HEK293T (cell line): ENCODE results near the gene P2RY12.

Experiments
- BHLHE40 ChIP-seq: fragments of 450-650 bp; IDR thresholded peaks from 2 replicates; pipeline ENCODE4 v1.6.1; 2016; ENCODE audit warnings: mild to moderate bottlenecking, moderate library complexity, borderline replicate concordance
- ELF4 ChIP-seq: fragments of 450-650 bp; IDR thresholded peaks from 2 replicates; pipeline ENCODE4 v1.6.1; 2017; ENCODE audit warnings: antibody characterized with exemption
- FOXA1 ChIP-seq: fragments of 450-650 bp; IDR thresholded peaks from 2 replicates; pipeline ENCODE4 v1.6.1; 2016; ENCODE audit warnings: mild to moderate bottlenecking
- FOXK2 ChIP-seq: fragments of 450-650 bp; IDR thresholded peaks from 2 replicates; pipeline ENCODE4 v1.6.1; 2016; ENCODE audit warnings: mild to moderate bottlenecking
- HDGF ChIP-seq: fragments of 450-650 bp; IDR thresholded peaks from 2 replicates; pipeline ENCODE4 v1.6.1; 2017; ENCODE audit warnings: antibody characterized with exemption, borderline replicate concordance
- L3MBTL2 ChIP-seq: fragments of 450-650 bp; conservative IDR thresholded peaks from 2 replicates; pipeline ENCODE4 v1.6.1; 2016; ENCODE audit warnings: mild to moderate bottlenecking
- LEF1 ChIP-seq: fragments of 450-650 bp; IDR thresholded peaks from 2 replicates; pipeline ENCODE4 v1.6.1; 2017; ENCODE audit warnings: mild to moderate bottlenecking, borderline replicate concordance
- NFRKB ChIP-seq: fragments of 450-650 bp; IDR thresholded peaks from 2 replicates; pipeline ENCODE4 v1.6.1; 2016; ENCODE audit warnings: mild to moderate bottlenecking, moderate library complexity
- PKNOX1 ChIP-seq: fragments of 450-650 bp; IDR thresholded peaks from 2 replicates; pipeline ENCODE4 v1.6.1; 2016
- SP1 ChIP-seq: fragments of 450-650 bp; IDR thresholded peaks from 2 replicates; pipeline ENCODE4 v1.6.1; 2017
- SUZ12 ChIP-seq: fragments of 450-650 bp; IDR thresholded peaks from 2 replicates; pipeline ENCODE4 v1.6.1; 2016; ENCODE audit warnings: mild to moderate bottlenecking
- TARDBP ChIP-seq: fragments of 450-650 bp; IDR thresholded peaks from 2 replicates; pipeline ENCODE4 v1.6.1; 2016
- ZNF384 ChIP-seq: fragments of 450-650 bp; IDR thresholded peaks from 2 replicates; pipeline ENCODE4 v1.6.1; 2016

GRCh38 chr3:151347432-151347831 lies 37.1 kb downstream of the P2RY12 start:
- no peak for TF ChIP-seq L3MBTL2
- no peak for TF ChIP-seq ELF4
- no peak for TF ChIP-seq FOXA1
- no peak for TF ChIP-seq TARDBP
- TF ChIP-seq PKNOX1: no peak
- TF ChIP-seq SP1: no peak
- no peak for TF ChIP-seq SUZ12
- no peak for TF ChIP-seq BHLHE40
- no peak for TF ChIP-seq ZNF384
- TF ChIP-seq NFRKB: no peak
- no peak for TF ChIP-seq HDGF
- no peak for TF ChIP-seq LEF1
- TF ChIP-seq FOXK2: no peak
